ENCODE data around the gene STRADB. TPM values are rescaled to one million over a fixed set of nuclear protein-coding genes. Genes with fewer than 3 reads are reported as not detected.
A peak's percentile ranks its signal among the peaks of the same experiment; 100 is the strongest.

STRADB gene
- total and polyA plus RNA-seq, 3 donors from 2014 or later: 29.9 to 33.2 (median 30.5) TPM

- no peaks in the 10 kb centered on the region for H3K27me3 ChIP-seq
- intact Hi-C loops (cut with DNase I; ENCODE audit: low total_unique reads): no loop called here
- H3K4me1 ChIP-seq: no peaks in the 10 kb centered on the region
- TF ChIP-seq POLR2A (IDR thresholded peaks at IDR 0.05) (no peak), CTCF (IDR thresholded peaks at IDR 0.05) (no peak)
- no peaks in the 10 kb centered on the region for H3K9me3 ChIP-seq
- 95 to 97% methylated on average over 1 of the region's 1 CpG for WGBS, 2 donors
- no peaks in the 10 kb centered on the region for H3K36me3 ChIP-seq (ENCODE audit: low read depth, missing control alignments)
- H3K27ac ChIP-seq: no peak overlapping the region
- DNase-seq: no peak
- no peak overlapping the region for H3K4me3 ChIP-seq
Observed at GRCh38 chr2:201447086-201447485, 4.5 kb upstream of the STRADB start.

- no peak for DNase-seq
- no peaks in the 10 kb centered on the region for H3K9me3 ChIP-seq
- no peak overlapping the region for H3K27ac ChIP-seq
- intact Hi-C loops (cut with DNase I; ENCODE audit: low total_unique reads): no loop called here
- no peaks in the 10 kb centered on the region for H3K27me3 ChIP-seq
- TF ChIP-seq CTCF (IDR thresholded peaks at IDR 0.05) (no peak), POLR2A (IDR thresholded peaks at IDR 0.05) (no peak)
- no peak overlapping the region for H3K4me3 ChIP-seq
- WGBS, 2 donors: 98 to 100% methylated on average over 1 of the region's 1 CpG
- H3K36me3 ChIP-seq (ENCODE audit: low read depth, missing control alignments): no peaks in the 10 kb centered on the region
- H3K4me1 ChIP-seq: no peaks in the 10 kb centered on the region
Observed at GRCh38 chr2:201448061-201448460, 3.5 kb upstream of the STRADB start.

- intact Hi-C loops (cut with DNase I; ENCODE audit: low total_unique reads): no loop called here
- Histone ChIP-seq H3K36me3 (ENCODE audit: low read depth, missing control alignments) (no peaks in the 10 kb centered on the region), H3K27me3 (no peaks in the 10 kb centered on the region), H3K4me3 (no peak overlapping the region), H3K4me1 (no peaks in the 10 kb centered on the region), H3K27ac (no peak overlapping the region), H3K9me3 (no peaks in the 10 kb centered on the region)
- TF ChIP-seq POLR2A (IDR thresholded peaks at IDR 0.05): no peak
- no peak for TF ChIP-seq CTCF (IDR thresholded peaks at IDR 0.05)
- DNase-seq: no peak
- 96% methylated on average over 4 of the region's 4 CpGs for WGBS, 2 donors
Observed at GRCh38 chr2:201448701-201449100, 2.8 kb upstream of the STRADB start.

GRCh38 chr2:201450954-201451291 is 617 bp upstream of the STRADB start:
- TF ChIP-seq POLR2A (IDR thresholded peaks at IDR 0.05) (no peak), CTCF (IDR thresholded peaks at IDR 0.05) (no peak)
- peak overlapping the region; percentile 82 to 83 for H3K4me3 ChIP-seq
- peak overlapping the region; percentile 77 to 82 for H3K27ac ChIP-seq
- H3K27me3 ChIP-seq: no peaks in the 10 kb centered on the region
- 0 to 1% methylated on average over 14 to 16 of the region's 20 CpGs for WGBS, 2 donors
- H3K36me3 ChIP-seq (ENCODE audit: low read depth, missing control alignments): no peaks in the 10 kb centered on the region
- DNase-seq: no peak
- intact Hi-C loops (cut with DNase I; ENCODE audit: low total_unique reads): no loop called here
- H3K9me3 ChIP-seq: no peaks in the 10 kb centered on the region
- H3K4me1 ChIP-seq: no peaks in the 10 kb centered on the region

GRCh38 chr2:201452058-201452921 is 750 bp downstream of the STRADB start:
- Histone ChIP-seq H3K27me3 (no peaks in the 10 kb centered on the region), H3K9me3 (no peaks in the 10 kb centered on the region), H3K4me1 (no peaks in the 10 kb centered on the region), H3K36me3 (ENCODE audit: low read depth, missing control alignments) (no peaks in the 10 kb centered on the region), H3K4me3 (peak overlapping the region; percentile 82 to 83), H3K27ac (peak overlapping the region; percentile 77 to 82)
- intact Hi-C loops (cut with DNase I; ENCODE audit: low total_unique reads): no loop called here
- TF ChIP-seq POLR2A (IDR thresholded peaks at IDR 0.05): no peak
- peak in 1 of 3 experiments; percentile 7 for TF ChIP-seq CTCF (IDR thresholded peaks at IDR 0.05)
- 10 to 16% methylated on average over 21 to 44 of the region's 49 CpGs for WGBS, 2 donors
- DNase-seq: no peak
